H54 (cell line): ENCODE data around the gene TTC31.

Experiments used
- DNase-seq: peaks from one replicate; pipeline ENCODE4 v3.0.0; 2011; ENCODE audit warnings: low spot score, mixed read lengths; ENCODE audit not compliant: insufficient read length
- FAIRE-seq: peaks from 3 replicates; lab custom pipeline; 2011; peaks lifted over from hg19 to GRCh38; lab: Jason Lieb, UNC
- POLR2A ChIP-seq: IDR thresholded peaks from 2 replicates; pipeline ENCODE4 v1.6.1; 2011; ENCODE audit warnings: low read depth, mild to moderate bottlenecking, low read length

TTC31 gene

DNA sequence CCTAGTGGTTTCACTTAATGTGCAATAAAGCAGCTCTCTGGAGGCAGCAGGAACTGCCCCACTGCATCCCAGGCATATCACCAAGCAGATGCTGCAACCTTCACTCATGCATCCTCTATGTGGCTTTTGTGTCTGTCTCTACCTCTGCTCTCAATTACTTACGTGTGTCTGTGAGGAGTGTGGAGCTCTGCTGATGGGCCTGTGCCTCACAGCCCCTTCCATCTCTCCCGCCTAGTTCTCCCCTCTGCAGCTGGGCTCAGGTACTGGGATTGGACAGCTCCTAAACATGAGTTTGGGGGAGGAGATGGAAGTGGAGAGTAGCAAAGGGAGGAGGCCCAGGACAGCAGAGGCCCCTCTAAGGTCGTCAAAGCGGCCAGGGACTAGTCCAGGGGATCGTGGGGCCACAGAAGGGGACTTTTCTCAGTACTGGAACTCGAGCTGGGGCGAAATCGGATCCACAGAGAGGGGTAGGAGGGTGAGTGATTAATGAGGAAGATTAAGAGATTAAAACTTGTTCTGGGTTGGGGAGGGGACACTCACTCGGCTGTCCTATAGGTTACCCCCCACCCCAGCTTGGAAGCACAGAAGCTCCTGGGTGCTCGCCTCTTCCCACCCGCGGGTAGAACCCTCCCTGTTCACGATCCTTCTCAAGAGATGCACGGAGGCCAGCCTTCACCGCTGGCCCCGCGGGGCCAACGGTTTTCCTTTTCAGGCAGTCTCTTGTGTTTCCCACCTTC is 18.6 kb downstream of the TTC31 start:
- no peak for DNase-seq
- FAIRE-seq: no peak
- TF ChIP-seq POLR2A: no peak

- DNase-seq (no peak), FAIRE-seq (no peak)
- no peak for TF ChIP-seq POLR2A
Observed at GRCh38 chr2:74502147-74502719, 19.4 kb downstream of the TTC31 start.

DNA sequence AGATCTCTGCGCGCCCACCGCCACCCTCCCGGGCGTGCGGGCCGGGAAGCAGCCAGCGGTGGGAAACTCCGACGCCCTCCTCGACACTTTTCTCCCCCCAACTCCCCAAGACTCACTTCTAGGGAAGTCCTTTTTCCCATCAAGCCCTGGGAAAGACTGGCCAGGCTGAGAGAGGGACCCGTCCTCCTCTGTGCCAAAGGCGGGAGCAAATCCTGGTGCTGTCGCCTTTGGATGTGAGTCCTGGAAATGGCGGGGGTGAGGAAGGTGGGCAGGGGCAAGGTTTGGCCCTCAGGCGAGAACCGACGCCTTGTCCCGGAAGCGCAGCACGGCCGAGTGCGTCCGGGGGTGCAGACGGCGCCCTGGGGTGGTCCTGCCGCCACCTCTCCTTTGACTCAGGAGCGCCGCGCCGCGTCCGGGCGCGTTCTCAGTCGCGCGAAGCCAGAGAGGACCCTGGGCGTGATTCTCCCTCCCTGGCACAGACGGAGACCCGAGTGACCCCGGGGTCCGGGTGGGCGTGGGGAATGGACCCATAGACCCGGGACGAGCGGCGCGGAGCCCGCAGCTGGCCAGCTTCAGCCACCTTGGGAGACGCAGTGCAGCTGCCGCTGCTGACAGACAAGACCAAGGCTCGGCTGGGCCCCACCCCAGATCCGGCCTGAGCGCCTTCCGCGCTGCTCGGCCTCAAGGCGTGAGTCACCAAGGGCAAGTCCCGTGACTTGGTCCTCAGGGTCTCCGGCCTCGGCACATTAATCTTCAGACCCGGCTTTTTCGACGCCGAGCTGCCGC is 20.0 kb downstream of the TTC31 start:
- DNase-seq (no peak), FAIRE-seq (no peak)
- peak; percentile 40; the same call in 1 of the 2 replicates for TF ChIP-seq POLR2A

- no peak for TF ChIP-seq POLR2A
- DNase-seq: no peak
- no peak for FAIRE-seq
Observed at GRCh38 chr2:74503506-74504475, 20.9 kb downstream of the TTC31 start.

GRCh38 chr2:74504591-74504990 is 21.7 kb downstream of the TTC31 start:
- no peak for TF ChIP-seq POLR2A
- FAIRE-seq (no peak), DNase-seq (no peak)

DNA sequence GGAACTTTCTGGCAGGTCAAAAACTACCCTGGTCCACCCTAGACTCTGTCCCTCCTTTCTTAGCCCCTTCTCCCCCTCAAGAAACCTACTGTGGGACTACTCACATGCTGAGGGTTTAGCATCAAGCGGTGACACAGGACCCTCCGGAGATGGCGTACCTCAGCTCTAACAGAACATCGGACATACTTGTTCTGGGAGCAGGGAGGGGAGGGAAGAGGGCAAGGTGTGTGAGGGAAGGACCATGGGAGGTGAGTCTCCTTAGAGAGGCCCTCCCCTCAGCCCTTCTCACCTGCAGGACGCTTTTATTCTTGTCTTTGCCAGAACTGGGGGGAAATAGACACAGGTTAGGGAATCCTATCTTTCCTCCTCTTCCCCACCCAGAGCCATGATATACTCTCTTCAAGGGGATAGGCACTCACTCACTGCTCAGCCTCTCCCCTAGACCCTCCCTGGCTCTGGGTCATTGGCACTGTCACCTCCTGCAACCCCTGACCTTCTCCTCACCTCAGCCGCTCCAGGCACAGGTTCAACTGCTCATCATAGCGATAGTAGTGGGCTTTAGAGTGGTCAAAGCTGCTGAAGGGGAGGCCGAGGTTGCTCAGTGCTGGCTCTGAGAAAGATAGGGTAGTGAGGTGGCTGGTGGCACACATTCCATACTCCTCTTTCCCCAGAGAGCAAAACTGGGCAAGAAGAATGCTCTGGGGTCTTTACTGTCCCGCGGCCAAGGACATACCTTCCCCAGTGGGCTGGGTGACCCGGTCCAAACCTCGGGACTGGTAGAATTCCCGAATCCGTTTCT is 22.8 kb downstream of the TTC31 start:
- DNase-seq: no peak
- FAIRE-seq: no peak
- no peak for TF ChIP-seq POLR2A

- DNase-seq: peak; percentile 97
- peak; percentile 71 for FAIRE-seq
- peak; percentile 56 for TF ChIP-seq POLR2A
Observed at GRCh38 chr2:74507145-74507925, 24.5 kb downstream of the TTC31 start, which contains the start of gene PCGF1. Gene PCGF1 (minus strand): TSS chr2:74507695. CDS start chr2:74507668, 27 bp downstream.

DNA sequence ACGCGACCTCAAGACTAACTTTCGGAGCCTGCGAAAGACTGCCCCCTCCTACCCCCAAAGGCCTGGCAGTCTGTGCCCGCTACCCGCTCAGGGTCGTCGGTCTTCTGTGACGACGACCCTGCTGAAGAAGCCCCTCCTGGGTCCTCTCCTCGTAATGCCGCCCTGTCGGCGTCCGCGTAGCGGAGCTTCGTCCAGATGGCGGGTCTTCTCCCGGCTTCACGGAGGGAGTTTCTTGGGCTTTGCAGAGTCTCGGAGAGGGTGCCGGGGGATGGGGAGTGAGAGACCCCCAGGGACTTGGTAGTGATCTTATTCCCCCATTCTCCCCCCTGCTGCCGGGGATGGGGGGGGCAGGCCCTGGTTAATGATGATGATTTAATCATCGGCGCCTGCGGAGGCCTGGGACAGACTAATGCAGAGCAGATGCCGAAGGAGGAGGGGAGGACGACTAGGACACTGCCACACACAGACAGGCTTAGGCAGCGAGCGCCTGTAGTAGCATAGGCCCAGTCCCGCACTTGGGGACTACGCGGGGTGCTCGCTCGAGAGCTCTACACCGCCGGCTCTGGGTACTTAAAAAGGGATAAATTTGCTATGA is 25.1 kb downstream of the TTC31 start:
- no peak for TF ChIP-seq POLR2A
- FAIRE-seq (no peak), DNase-seq (no peak)

DNA sequence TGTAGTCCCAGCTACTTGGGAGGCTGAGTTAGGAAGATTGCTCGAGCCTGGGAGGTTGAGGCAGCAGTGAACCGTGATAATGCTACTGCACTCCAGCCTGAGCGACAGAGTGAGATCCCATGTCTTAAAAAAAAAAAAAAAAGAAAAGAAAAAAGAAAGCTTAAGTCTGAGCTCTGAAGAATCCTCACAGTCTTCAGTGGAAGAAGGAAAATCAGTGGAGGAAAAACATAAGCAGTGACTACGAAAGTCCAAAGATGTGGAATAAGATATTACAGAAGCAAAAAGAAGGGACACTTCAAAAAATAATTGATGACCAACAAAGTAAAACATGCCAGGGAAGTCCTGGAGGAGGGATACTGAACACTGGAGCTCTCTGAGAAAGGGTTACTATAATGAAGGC is 27.4 kb downstream of the TTC31 start:
- FAIRE-seq: no peak
- no peak for TF ChIP-seq POLR2A
- no peak for DNase-seq

DNA sequence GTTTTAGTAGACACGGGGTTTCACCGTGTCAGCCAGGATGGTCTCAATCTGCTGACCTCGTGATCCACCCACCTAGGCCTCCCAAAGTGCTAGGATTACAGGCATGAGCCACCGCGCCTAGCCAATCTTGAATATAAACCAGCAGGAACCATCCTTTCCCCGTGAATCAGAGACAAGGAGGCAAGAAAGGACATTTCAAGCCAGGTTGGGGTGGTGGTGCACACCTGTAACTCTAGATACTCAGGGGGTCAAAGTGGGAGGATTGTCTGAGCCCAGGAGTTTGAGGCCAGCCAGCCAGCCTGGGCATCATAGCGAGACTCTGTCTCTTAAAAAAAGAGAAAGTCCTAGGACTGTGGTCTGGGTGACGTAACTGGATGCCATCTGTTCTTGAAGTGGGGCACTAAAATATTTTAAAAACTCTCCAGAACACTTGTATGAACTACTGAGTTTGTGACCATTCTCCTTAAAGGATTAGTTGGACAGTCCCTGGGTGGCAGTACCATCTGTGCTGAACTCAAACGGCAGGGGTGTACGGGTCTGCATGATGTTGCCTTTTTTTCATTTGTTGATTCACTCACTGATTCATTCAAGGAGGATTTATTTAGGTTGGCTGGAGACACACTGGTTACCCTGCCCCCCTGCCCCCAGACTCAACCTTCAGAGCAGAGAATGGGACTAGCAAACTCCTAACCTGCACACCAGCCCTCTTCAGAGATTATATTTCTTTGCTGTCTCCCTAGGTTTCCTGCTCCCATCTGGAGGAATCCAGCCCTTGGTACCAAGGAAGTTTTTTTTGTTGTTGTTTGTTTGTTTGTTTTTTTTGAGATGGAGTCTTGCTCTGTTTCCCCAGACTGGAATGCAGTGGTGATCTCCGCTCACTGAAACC is 28.5 kb downstream of the TTC31 start:
- DNase-seq (no peak), FAIRE-seq (no peak)
- no peak for TF ChIP-seq POLR2A
